Stimulated activated CD4-positive, alpha-beta T cell treated with anti-CD3 and anti-CD28 coated beads, Interleukin-2, amount 100 ng/mL, for 48 hours (primary cell): ENCODE measurements around the gene MTSS2.

Experiments used
- DNase-seq, 2 donors: peaks; one replicate each; pipeline ENCODE4 v3.0.0-alpha.2; 2020

Gene MTSS2

GRCh38 chr16:70685938-70686375 is at the start of gene MTSS2:
TSS of gene MTSS2 (minus strand) at chr16:70686053. CDS start at chr16:70685791, 262 bp downstream.
- DNase-seq = no peak

- DNase-seq = no peak
Observed at GRCh38 chr16:70735141-70735979, 49.5 kb upstream of the MTSS2 start.

GRCh38 chr16:70734522-70735095 is 48.8 kb upstream of the MTSS2 start:
- DNase-seq = no peak

GRCh38 chr16:70730944-70731343 is 45.1 kb upstream of the MTSS2 start:
- DNase-seq = no peak

GRCh38 chr16:70730031-70730430 is 44.2 kb upstream of the MTSS2 start:
- DNase-seq = no peak

- no peak for DNase-seq
Observed at GRCh38 chr16:70729292-70729691, 43.4 kb upstream of the MTSS2 start.

GRCh38 chr16:70728150-70728549 is 42.3 kb upstream of the MTSS2 start:
- DNase-seq = no peak

- DNase-seq = no peak
Observed at GRCh38 chr16:70726892-70727361, 41.1 kb upstream of the MTSS2 start.

- DNase-seq = no peak
Observed at GRCh38 chr16:70725912-70726828, 40.3 kb upstream of the MTSS2 start.

- DNase-seq = no peak
Observed at GRCh38 chr16:70725024-70725911, 39.4 kb upstream of the MTSS2 start.

- DNase-seq = no peak
Observed at GRCh38 chr16:70724146-70725023, 38.5 kb upstream of the MTSS2 start.

GRCh38 chr16:70723740-70724145 is 37.9 kb upstream of the MTSS2 start:
- no peak for DNase-seq

- DNase-seq = no peak
Observed at GRCh38 chr16:70721202-70721963, 35.5 kb upstream of the MTSS2 start.

GRCh38 chr16:70720425-70721201 is 34.8 kb upstream of the MTSS2 start:
- no peak for DNase-seq

- DNase-seq = no peak
Observed at GRCh38 chr16:70717065-70717464, 31.2 kb upstream of the MTSS2 start.

- no peak for DNase-seq
Observed at GRCh38 chr16:70715860-70716357, 30.1 kb upstream of the MTSS2 start.

GRCh38 chr16:70715055-70715858 is 29.4 kb upstream of the MTSS2 start:
- no peak for DNase-seq

GRCh38 chr16:70714581-70715054 is 28.8 kb upstream of the MTSS2 start:
- DNase-seq = no peak
